Stimulated activated CD8-positive, alpha-beta memory T cell treated with anti-CD3 and anti-CD28 coated beads, Interleukin-15, amount 100 ng/mL, for 24 hours (primary cell): ENCODE results near the gene ACTN2.

ENCODE experiments used
- DNase-seq: peaks from one replicate; pipeline ENCODE4 v3.0.0-alpha.2; 2020; ENCODE audit warnings: low read depth

ACTN2 gene

GRCh38 chr1:236774926-236775325 is 88.6 kb downstream of the ACTN2 start:
- DNase-seq: no peak

GRCh38 chr1:236779312-236779711 is 93.0 kb downstream of the ACTN2 start:
- no peak for DNase-seq

- DNase-seq: no peak
These were observed 99.2 kb downstream of the ACTN2 start for GRCh38 chr1:236785477-236785876.

- no peak for DNase-seq
These were observed 100.2 kb downstream of the ACTN2 start for GRCh38 chr1:236786453-236786852.

GRCh38 chr1:236794585-236795034 is 108.3 kb downstream of the ACTN2 start:
- no peak for DNase-seq

- DNase-seq: peak; percentile 78
These were observed 108.9 kb downstream of the ACTN2 start, which contains the start of gene MTR for GRCh38 chr1:236795035-236795756. Gene MTR, plus strand, starts transcription at chr1:236795292. Its CDS starts 412 bp downstream, at chr1:236795704.

- peak; percentile 37 for DNase-seq
These were observed 109.7 kb downstream of the ACTN2 start for GRCh38 chr1:236795757-236796667.

- DNase-seq: no peak
These were observed 112.7 kb downstream of the ACTN2 start for GRCh38 chr1:236799001-236799400.

GRCh38 chr1:236800002-236800620 is 113.8 kb downstream of the ACTN2 start:
- DNase-seq: no peak

GRCh38 chr1:236800623-236801022 is 114.3 kb downstream of the ACTN2 start:
- no peak for DNase-seq

GRCh38 chr1:236802264-236802663 is 116.0 kb downstream of the ACTN2 start:
- no peak for DNase-seq

- DNase-seq: no peak
These were observed 120.3 kb downstream of the ACTN2 start for GRCh38 chr1:236806634-236807033.

- DNase-seq: no peak
These were observed 121.7 kb downstream of the ACTN2 start for GRCh38 chr1:236808005-236808404.

GRCh38 chr1:236808564-236809130 is 122.3 kb downstream of the ACTN2 start:
- DNase-seq: no peak

- DNase-seq: no peak
These were observed 122.8 kb downstream of the ACTN2 start for GRCh38 chr1:236809148-236809547.

- no peak for DNase-seq
These were observed 123.7 kb downstream of the ACTN2 start for GRCh38 chr1:236810018-236810417.

GRCh38 chr1:236812334-236813030 is 126.2 kb downstream of the ACTN2 start:
- no peak for DNase-seq
